ENCODE results near the gene ADIPOR2. TPM values are rescaled to one million over a fixed set of nuclear protein-coding genes. Genes with fewer than 3 reads are reported as not detected.

Gene ADIPOR2
- total RNA-seq, 1 experiment from 2014 or later, result 34.7 TPM

DNA sequence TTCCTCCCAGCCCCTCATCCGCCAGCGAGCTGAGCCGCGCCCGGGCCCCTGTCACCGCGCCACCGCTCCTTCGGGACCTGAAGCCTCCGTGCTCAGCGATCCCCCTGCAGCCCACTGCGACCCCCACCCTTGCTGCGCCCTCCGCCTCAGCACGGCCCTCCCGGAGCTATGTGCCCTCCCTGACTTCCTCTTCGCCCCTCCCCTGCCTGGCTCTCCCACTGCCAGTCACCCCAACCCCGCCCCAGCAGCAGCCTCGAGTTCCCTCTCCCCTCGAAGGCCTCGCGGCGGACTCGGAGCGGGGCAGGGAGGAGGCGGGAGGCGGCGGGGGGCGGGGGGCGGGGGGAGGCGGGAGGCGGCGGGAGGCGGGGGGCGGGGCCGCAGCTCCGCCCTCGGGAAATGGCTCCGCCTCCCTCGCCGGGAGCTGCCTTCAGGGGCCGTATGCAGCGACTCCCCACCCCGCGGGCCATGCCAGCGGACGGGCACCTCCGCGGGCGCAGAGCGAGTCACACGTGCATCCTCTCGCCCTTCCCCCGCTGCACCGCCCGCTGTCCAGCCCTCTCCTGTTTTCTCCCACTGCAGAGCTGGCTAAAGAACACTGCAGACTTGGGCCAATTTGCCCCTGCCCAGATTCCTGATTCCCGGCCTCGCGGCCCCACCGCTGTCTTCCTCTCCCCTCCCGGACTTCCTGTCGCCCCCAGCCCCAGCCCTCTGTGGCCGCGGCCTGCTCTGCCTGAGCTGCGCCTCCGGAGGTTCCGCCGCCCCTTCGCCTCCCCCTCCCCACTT, 29.1 kb upstream of the ADIPOR2 start:
- no peaks in the 10 kb centered on the region for H3K9me2 ChIP-seq (replicated peaks; ENCODE audit: insufficient read depth, low read length)
- DNase-seq, result peak; percentile 93
- H4K20me1 ChIP-seq (ENCODE audit: insufficient read depth, low read depth, low read length), result no peaks in the 10 kb centered on the region
- H3K9me3 ChIP-seq (ENCODE audit: low read length), result no peaks in the 10 kb centered on the region
- no peak overlapping the region for H3K27ac ChIP-seq (ENCODE audit: low read length)
- peak overlapping the region; percentile 87 for H3K4me2 ChIP-seq (ENCODE audit: low read depth, low read length, poor library complexity, severe bottlenecking)
- H3K79me2 ChIP-seq (ENCODE audit: low read length), result no peaks in the 10 kb centered on the region
- H3K9ac ChIP-seq (ENCODE audit: low read length), result peak overlapping the region; percentile 81
- H3K27me3 ChIP-seq (ENCODE audit: low read length), result no peaks in the 10 kb centered on the region
- peaks cover 10% of the 10 kb centered on the region for H3K4me1 ChIP-seq (ENCODE audit: low read length)
- peak overlapping the region; percentile 77 for H3K4me3 ChIP-seq (ENCODE audit: low read length)
- peak overlapping the region; percentile 84; the same call in 1 of the 2 replicates for H2AFZ ChIP-seq (ENCODE audit: low read length)
- H3K36me3 ChIP-seq (ENCODE audit: insufficient read depth, low read length), result no peaks in the 10 kb centered on the region

DNA sequence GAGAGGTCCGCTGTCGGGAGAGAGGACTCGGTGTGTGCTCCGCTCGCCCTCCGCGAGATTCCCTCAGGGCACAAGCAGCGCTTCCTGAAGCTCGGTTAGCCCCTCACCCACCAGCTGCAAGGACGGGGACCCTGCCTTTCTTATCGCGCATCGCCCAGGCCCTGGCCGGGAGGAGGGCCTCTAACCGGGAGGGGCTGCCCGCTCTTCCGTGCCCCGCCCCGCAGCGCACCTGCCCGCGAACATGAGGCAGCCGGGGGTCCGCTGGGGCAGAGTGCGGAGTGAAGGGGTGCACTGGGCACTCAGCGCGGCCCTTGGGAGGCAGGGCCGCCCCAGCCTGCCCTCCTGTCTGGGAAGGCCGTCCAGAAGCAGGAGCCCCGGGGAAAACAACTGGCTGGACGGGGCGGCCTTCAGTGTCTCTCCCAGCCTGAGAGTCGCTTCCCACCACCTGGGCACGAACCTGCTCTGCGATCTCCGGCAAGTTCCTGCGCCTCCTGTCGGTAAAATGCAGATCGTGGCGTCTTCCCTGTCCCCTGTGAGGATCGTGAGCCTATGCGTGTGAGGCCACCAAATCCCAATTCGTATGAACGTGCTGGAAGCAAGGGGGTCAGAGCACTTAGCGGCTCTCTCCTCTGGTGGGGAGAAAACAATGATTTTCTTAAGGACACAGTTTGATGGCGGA, 28.0 kb upstream of the ADIPOR2 start:
- no peaks in the 10 kb centered on the region for H3K36me3 ChIP-seq (ENCODE audit: insufficient read depth, low read length)
- H3K9ac ChIP-seq (ENCODE audit: low read length), result no peak overlapping the region
- H3K4me3 ChIP-seq (ENCODE audit: low read length), result no peak overlapping the region
- H2AFZ ChIP-seq (ENCODE audit: low read length), result no peak overlapping the region
- no peaks in the 10 kb centered on the region for H3K79me2 ChIP-seq (ENCODE audit: low read length)
- H3K9me3 ChIP-seq (ENCODE audit: low read length), result no peaks in the 10 kb centered on the region
- DNase-seq, result no peak
- no peaks in the 10 kb centered on the region for H3K9me2 ChIP-seq (replicated peaks; ENCODE audit: insufficient read depth, low read length)
- H4K20me1 ChIP-seq (ENCODE audit: insufficient read depth, low read depth, low read length), result no peaks in the 10 kb centered on the region
- H3K4me1 ChIP-seq (ENCODE audit: low read length), result peaks cover 10% of the 10 kb centered on the region
- H3K27ac ChIP-seq (ENCODE audit: low read length), result no peak overlapping the region
- H3K4me2 ChIP-seq (ENCODE audit: low read depth, low read length, poor library complexity, severe bottlenecking), result no peak overlapping the region
- H3K27me3 ChIP-seq (ENCODE audit: low read length), result no peaks in the 10 kb centered on the region

- no peaks in the 10 kb centered on the region for H4K20me1 ChIP-seq (ENCODE audit: insufficient read depth, low read depth, low read length)
- H3K4me3 ChIP-seq (ENCODE audit: low read length), result no peak overlapping the region
- H3K4me2 ChIP-seq (ENCODE audit: low read depth, low read length, poor library complexity, severe bottlenecking), result no peak overlapping the region
- no peaks in the 10 kb centered on the region for H3K27me3 ChIP-seq (ENCODE audit: low read length)
- H3K9ac ChIP-seq (ENCODE audit: low read length), result no peak overlapping the region
- no peak for DNase-seq
- H2AFZ ChIP-seq (ENCODE audit: low read length), result no peak overlapping the region
- H3K9me2 ChIP-seq (replicated peaks; ENCODE audit: insufficient read depth, low read length), result no peaks in the 10 kb centered on the region
- no peaks in the 10 kb centered on the region for H3K79me2 ChIP-seq (ENCODE audit: low read length)
- peaks cover 10% of the 10 kb centered on the region for H3K4me1 ChIP-seq (ENCODE audit: low read length)
- H3K27ac ChIP-seq (ENCODE audit: low read length), result no peak overlapping the region
- H3K36me3 ChIP-seq (ENCODE audit: insufficient read depth, low read length), result no peaks in the 10 kb centered on the region
- H3K9me3 ChIP-seq (ENCODE audit: low read length), result no peaks in the 10 kb centered on the region
Measured at GRCh38 chr12:1663440-1664132, 27.3 kb upstream of the ADIPOR2 start.

GRCh38 chr12:1665366-1665765, 25.5 kb upstream of the ADIPOR2 start:
- DNase-seq, result no peak
- no peaks in the 10 kb centered on the region for H3K27me3 ChIP-seq (ENCODE audit: low read length)
- no peak overlapping the region for H3K4me2 ChIP-seq (ENCODE audit: low read depth, low read length, poor library complexity, severe bottlenecking)
- H3K36me3 ChIP-seq (ENCODE audit: insufficient read depth, low read length), result no peaks in the 10 kb centered on the region
- H3K79me2 ChIP-seq (ENCODE audit: low read length), result no peaks in the 10 kb centered on the region
- no peak overlapping the region for H3K9ac ChIP-seq (ENCODE audit: low read length)
- peaks cover 10% of the 10 kb centered on the region for H3K4me1 ChIP-seq (ENCODE audit: low read length)
- no peak overlapping the region for H3K27ac ChIP-seq (ENCODE audit: low read length)
- H3K9me3 ChIP-seq (ENCODE audit: low read length), result no peaks in the 10 kb centered on the region
- no peak overlapping the region for H2AFZ ChIP-seq (ENCODE audit: low read length)
- no peaks in the 10 kb centered on the region for H4K20me1 ChIP-seq (ENCODE audit: insufficient read depth, low read depth, low read length)
- no peak overlapping the region for H3K4me3 ChIP-seq (ENCODE audit: low read length)
- H3K9me2 ChIP-seq (replicated peaks; ENCODE audit: insufficient read depth, low read length), result no peaks in the 10 kb centered on the region

DNA sequence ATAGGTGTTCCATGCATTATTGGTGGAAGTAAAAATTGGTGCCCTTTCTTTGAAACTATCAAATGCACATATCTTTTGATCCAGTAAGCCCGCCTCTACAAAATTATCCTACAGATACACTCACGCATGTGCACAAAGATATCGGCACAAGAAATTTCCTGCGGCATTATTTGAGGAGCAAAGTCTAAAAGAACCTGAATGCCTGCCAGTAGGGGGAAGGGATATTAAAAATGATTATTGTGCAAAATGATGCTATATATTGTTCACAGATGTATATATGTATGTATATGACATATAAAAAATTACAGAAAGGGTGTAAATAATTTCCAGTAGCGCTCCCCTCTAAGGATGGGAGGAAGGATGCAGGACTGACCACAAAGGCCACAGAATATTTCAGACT, 24.7 kb upstream of the ADIPOR2 start:
- Histone ChIP-seq H3K79me2 (ENCODE audit: low read length) (no peaks in the 10 kb centered on the region), H4K20me1 (ENCODE audit: insufficient read depth, low read depth, low read length) (no peaks in the 10 kb centered on the region), H3K27ac (ENCODE audit: low read length) (no peak overlapping the region), H3K4me2 (ENCODE audit: low read depth, low read length, poor library complexity, severe bottlenecking) (no peak overlapping the region), H2AFZ (ENCODE audit: low read length) (no peak overlapping the region), H3K4me3 (ENCODE audit: low read length) (no peak overlapping the region), H3K4me1 (ENCODE audit: low read length) (peaks cover 10% of the 10 kb centered on the region), H3K9me3 (ENCODE audit: low read length) (no peaks in the 10 kb centered on the region), H3K9ac (ENCODE audit: low read length) (no peak overlapping the region), H3K27me3 (ENCODE audit: low read length) (no peaks in the 10 kb centered on the region), H3K9me2 (replicated peaks; ENCODE audit: insufficient read depth, low read length) (no peaks in the 10 kb centered on the region), H3K36me3 (ENCODE audit: insufficient read depth, low read length) (no peaks in the 10 kb centered on the region)
- no peak for DNase-seq

DNA sequence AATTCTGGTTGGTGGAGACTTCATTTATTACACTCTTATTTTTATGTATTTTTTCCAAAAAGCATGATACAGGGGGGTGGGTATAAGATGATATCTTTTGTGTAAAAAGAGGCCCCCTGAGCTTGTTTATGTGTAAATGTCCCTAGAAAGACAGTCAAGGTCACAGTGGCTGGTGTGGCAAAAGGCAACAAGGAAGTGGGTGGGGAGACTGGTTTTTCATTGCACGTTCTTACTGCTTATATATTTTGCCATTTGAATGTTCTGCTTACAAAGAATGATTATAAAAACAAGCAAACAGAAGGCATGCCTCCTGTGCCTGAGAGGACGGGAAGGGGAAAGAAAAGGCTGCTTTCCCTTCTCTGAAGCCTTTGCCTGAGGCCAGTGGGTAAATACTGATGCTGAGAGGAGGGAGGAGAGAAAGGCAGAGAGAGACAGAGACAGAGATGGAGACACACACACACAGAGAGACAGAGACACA, 24.1 kb upstream of the ADIPOR2 start:
- H3K79me2 ChIP-seq (ENCODE audit: low read length), result no peaks in the 10 kb centered on the region
- H2AFZ ChIP-seq (ENCODE audit: low read length), result no peak overlapping the region
- peaks cover 7% of the 10 kb centered on the region for H3K4me1 ChIP-seq (ENCODE audit: low read length)
- no peak overlapping the region for H3K27ac ChIP-seq (ENCODE audit: low read length)
- H3K9ac ChIP-seq (ENCODE audit: low read length), result no peak overlapping the region
- no peak overlapping the region for H3K4me3 ChIP-seq (ENCODE audit: low read length)
- DNase-seq, result no peak
- no peaks in the 10 kb centered on the region for H3K36me3 ChIP-seq (ENCODE audit: insufficient read depth, low read length)
- no peaks in the 10 kb centered on the region for H3K9me3 ChIP-seq (ENCODE audit: low read length)
- H4K20me1 ChIP-seq (ENCODE audit: insufficient read depth, low read depth, low read length), result no peaks in the 10 kb centered on the region
- H3K4me2 ChIP-seq (ENCODE audit: low read depth, low read length, poor library complexity, severe bottlenecking), result no peak overlapping the region
- H3K27me3 ChIP-seq (ENCODE audit: low read length), result no peaks in the 10 kb centered on the region
- no peaks in the 10 kb centered on the region for H3K9me2 ChIP-seq (replicated peaks; ENCODE audit: insufficient read depth, low read length)

- Histone ChIP-seq H3K27me3 (ENCODE audit: low read length) (no peaks in the 10 kb centered on the region), H3K9ac (ENCODE audit: low read length) (no peak overlapping the region), H3K4me2 (ENCODE audit: low read depth, low read length, poor library complexity, severe bottlenecking) (no peak overlapping the region), H3K27ac (ENCODE audit: low read length) (no peak overlapping the region), H3K36me3 (ENCODE audit: insufficient read depth, low read length) (no peaks in the 10 kb centered on the region), H3K4me1 (ENCODE audit: low read length) (peaks cover 4% of the 10 kb centered on the region; the same call in 1 of the 2 replicates), H3K79me2 (ENCODE audit: low read length) (no peaks in the 10 kb centered on the region), H3K9me3 (ENCODE audit: low read length) (no peaks in the 10 kb centered on the region), H3K4me3 (ENCODE audit: low read length) (no peak overlapping the region), H2AFZ (ENCODE audit: low read length) (no peak overlapping the region), H4K20me1 (ENCODE audit: insufficient read depth, low read depth, low read length) (no peaks in the 10 kb centered on the region), H3K9me2 (replicated peaks; ENCODE audit: insufficient read depth, low read length) (no peaks in the 10 kb centered on the region)
- no peak for DNase-seq
Measured at GRCh38 chr12:1668833-1669543, 21.9 kb upstream of the ADIPOR2 start.

Measured in Karpas-422 (cell line).